Lung (tissue), 12 donors: ENCODE results near the gene ITIH3. TPM values are rescaled to one million over a fixed set of nuclear protein-coding genes. Genes with fewer than 3 reads are reported as not detected.

Experiments
- ATAC-seq: fragments of 200-7000 bp; cut with Tn5 transposase; one replicate; pipeline ENCODE4 v1.9.1; 2020; ENCODE audit warnings: moderate number of reproducible peaks; ENCODE audit not compliant: insufficient read depth, low FRiP score
- DNase-seq, 3 donors: peaks; one replicate each; pipeline ENCODE4 v3.0.0-alpha.2; 2013 to 2017
- H3K27ac ChIP-seq, 2 donors: one replicate each; pipeline ENCODE4 v1.5.1; 2013; ENCODE audit warnings: mild to moderate bottlenecking in 2 of 2, moderate library complexity in 2 of 2, control low read depth in 1 of 2, inconsistent platforms in 1 of 2, low read depth in 1 of 2, low read length in 1 of 2
- H3K27me3 ChIP-seq, 3 donors: one replicate each; pipeline ENCODE4 v1.5.1; 2013; ENCODE audit warnings: low read length in 2 of 3; ENCODE audit not compliant: control insufficient read depth in 3 of 3, insufficient read depth in 3 of 3
- H3K36me3 ChIP-seq, 4 donors: one replicate each; pipeline ENCODE4 v1.5.1; 2013; ENCODE audit warnings: low read length in 4 of 4, mild to moderate bottlenecking in 1 of 4, moderate library complexity in 1 of 4; ENCODE audit not compliant: control insufficient read depth in 4 of 4, insufficient read depth in 4 of 4
- H3K4me1 ChIP-seq, 5 donors: one replicate each; pipeline ENCODE4 v1.5.1; 2013; ENCODE audit warnings: low read length in 5 of 5, mild to moderate bottlenecking in 2 of 5, moderate library complexity in 1 of 5; ENCODE audit not compliant: control insufficient read depth in 5 of 5, insufficient read depth in 5 of 5
- H3K4me3 ChIP-seq: one replicate; pipeline ENCODE4 v1.5.1; 2013; ENCODE audit warnings: mild to moderate bottlenecking, control low read depth, moderate library complexity
- H3K9ac ChIP-seq, 2 donors: one replicate each; pipeline ENCODE4 v1.5.1; 2013; ENCODE audit warnings: low read length in 2 of 2, control low read depth in 1 of 2; ENCODE audit not compliant: insufficient read depth in 1 of 2
- H3K9me3 ChIP-seq, 4 donors: one replicate each; pipeline ENCODE4 v1.5.1; 2013; ENCODE audit warnings: low read length in 3 of 4, mild to moderate bottlenecking in 1 of 4, moderate library complexity in 1 of 4; ENCODE audit not compliant: control insufficient read depth in 4 of 4, insufficient read depth in 3 of 4
- WGBS, 2 donors: extraction: QIAGEN DNeasy Blood & Tissue Kit; methylation state at CpG; one replicate each; pipeline ENCODE4 v1.1.7; 2013; 5-methylcytosine and 5-hydroxymethylcytosine counted together
- polyA plus RNA-seq, 2 donors: library from polyadenylated mRNA; stranded (reverse); fragments of 200-250 nt; gene quantifications; one replicate each; pipeline ENCODE4 v1.2.1, GENCODE V29; 2013
- total RNA-seq, 2 donors: library from RNA; depleted of rRNA in 1 of 2; stranded (reverse); fragments of >200 nt in 1 of 2; gene quantifications; one replicate each; pipeline ENCODE4 v1.2.1, GENCODE V29; 2014 to 2021
- TF ChIP-seq, protein P1 (sequence below): IDR thresholded peaks from 2 replicates; pipeline ENCODE4 v1.5.1; 2012; ENCODE audit warnings: mild to moderate bottlenecking; ENCODE audit errors: control extremely low read depth, extremely low read depth
- donor health status: control.
- donor health status: control.
- donor health status: Bipolar disorder and iron deficiency.
- donor health status: healthy.
- donor health status: DM: yes; HTN: yes; CAD: no.

Gene ITIH3
- total and polyA plus RNA-seq, 4 donors = 0.54 to 3.2 (median 1.7) TPM

DNA sequence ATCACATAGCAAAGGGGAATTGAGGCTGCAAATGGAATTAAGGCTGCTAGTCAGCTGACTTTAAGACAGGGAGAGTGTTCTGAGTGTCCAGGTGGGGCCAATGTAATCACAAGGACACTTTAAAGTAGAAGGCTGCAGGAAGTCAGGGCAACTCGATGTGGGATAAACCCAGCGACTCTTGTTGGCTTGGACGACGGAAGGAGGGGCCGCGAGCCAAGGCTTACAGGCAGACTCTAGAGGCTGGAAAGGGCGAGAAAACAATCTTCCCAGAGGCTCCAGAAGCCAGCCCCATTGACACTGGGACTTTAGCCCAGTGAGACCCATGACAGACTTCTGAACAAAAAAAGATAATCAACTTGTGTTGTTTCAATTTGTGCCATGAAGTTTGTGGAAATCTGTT, 53.1 kb downstream of the ITIH3 start:
- no peak overlapping the region for H3K27ac ChIP-seq
- no peaks in the 10 kb centered on the region for H3K27me3 ChIP-seq
- no peak overlapping the region for H3K4me3 ChIP-seq
- ATAC-seq (no peak), DNase-seq (no peak)
- H3K9me3 ChIP-seq = no peaks in the 10 kb centered on the region
- TF ChIP-seq, protein P1, sequence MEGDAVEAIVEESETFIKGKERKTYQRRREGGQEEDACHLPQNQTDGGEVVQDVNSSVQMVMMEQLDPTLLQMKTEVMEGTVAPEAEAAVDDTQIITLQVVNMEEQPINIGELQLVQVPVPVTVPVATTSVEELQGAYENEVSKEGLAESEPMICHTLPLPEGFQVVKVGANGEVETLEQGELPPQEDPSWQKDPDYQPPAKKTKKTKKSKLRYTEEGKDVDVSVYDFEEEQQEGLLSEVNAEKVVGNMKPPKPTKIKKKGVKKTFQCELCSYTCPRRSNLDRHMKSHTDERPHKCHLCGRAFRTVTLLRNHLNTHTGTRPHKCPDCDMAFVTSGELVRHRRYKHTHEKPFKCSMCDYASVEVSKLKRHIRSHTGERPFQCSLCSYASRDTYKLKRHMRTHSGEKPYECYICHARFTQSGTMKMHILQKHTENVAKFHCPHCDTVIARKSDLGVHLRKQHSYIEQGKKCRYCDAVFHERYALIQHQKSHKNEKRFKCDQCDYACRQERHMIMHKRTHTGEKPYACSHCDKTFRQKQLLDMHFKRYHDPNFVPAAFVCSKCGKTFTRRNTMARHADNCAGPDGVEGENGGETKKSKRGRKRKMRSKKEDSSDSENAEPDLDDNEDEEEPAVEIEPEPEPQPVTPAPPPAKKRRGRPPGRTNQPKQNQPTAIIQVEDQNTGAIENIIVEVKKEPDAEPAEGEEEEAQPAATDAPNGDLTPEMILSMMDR = no peak
- peaks cover 0 to 40% (median 19%) of the 10 kb centered on the region in 4 donors for H3K36me3 ChIP-seq
- WGBS, 2 donors = 90 to 94% methylated on average over 7 of the region's 7 CpGs
- H3K9ac ChIP-seq = no peak overlapping the region
- peaks cover 0 to 25% (median 9%) of the 10 kb centered on the region in 5 donors for H3K4me1 ChIP-seq

DNA sequence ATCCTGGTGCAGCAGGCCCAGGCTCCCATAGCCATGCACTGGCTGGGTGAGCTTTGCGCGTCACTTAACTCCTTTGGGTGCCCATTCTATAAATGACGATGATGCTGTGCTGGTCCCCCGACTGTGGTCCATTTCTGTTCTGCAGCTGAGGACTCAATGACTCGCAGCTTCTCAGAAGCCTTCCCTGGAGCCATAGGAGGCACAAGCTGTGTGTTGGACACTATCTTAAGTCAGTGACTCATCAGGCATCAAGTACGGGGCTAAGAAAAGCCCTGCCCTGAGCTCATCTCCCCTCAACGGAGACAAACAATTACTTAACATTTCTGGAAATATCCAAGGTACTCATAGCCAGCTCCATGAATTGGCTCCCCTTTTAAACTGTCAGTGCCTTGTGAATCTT, 54.0 kb downstream of the ITIH3 start:
- no peaks in the 10 kb centered on the region for H3K27me3 ChIP-seq
- ATAC-seq (no peak), DNase-seq (no peak)
- peaks cover 0 to 40% (median 18%) of the 10 kb centered on the region in 4 donors for H3K36me3 ChIP-seq
- H3K27ac ChIP-seq = no peak overlapping the region
- WGBS, 2 donors = 78 to 89% methylated on average over 7 of the region's 7 CpGs
- H3K9ac ChIP-seq = no peak overlapping the region
- H3K4me3 ChIP-seq = no peak overlapping the region
- H3K4me1 ChIP-seq = peaks cover 0 to 19% (median 9%) of the 10 kb centered on the region in 5 donors
- no peaks in the 10 kb centered on the region for H3K9me3 ChIP-seq
- TF ChIP-seq, protein P1 = no peak

DNA sequence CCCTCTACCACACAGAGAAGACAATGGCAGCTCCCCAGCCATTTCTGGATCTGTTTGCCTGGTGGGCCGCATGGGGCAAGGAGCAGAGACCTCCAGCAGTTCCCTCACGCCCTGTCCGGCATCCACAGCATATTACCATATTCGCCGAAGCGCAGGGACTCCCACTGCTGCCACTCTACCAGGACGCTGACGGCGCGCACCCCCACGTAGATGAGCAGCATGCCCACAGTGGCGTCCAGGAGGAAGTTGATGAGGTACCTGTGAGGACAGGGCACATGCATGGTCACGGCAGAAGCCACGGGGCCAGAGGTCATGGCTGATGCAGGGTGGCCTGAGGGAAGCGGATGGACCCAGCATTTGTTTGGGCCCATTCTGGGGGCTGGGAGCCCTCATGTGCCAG, 55.1 kb downstream of the ITIH3 start:
- TF ChIP-seq, protein P1 = no peak
- DNase-seq = no peak
- Histone ChIP-seq H3K36me3 (peaks cover 0 to 40% (median 17%) of the 10 kb centered on the region in 4 donors), H3K9me3 (no peaks in the 10 kb centered on the region), H3K4me3 (no peak overlapping the region), H3K4me1 (peaks cover 0 to 19% (median 6%) of the 10 kb centered on the region in 5 donors), H3K27ac (no peak overlapping the region), H3K27me3 (no peaks in the 10 kb centered on the region), H3K9ac (no peak overlapping the region)
- 96 to 98% methylated on average over 13 to 15 of the region's 15 CpGs for WGBS, 2 donors
- no peak for ATAC-seq

DNA sequence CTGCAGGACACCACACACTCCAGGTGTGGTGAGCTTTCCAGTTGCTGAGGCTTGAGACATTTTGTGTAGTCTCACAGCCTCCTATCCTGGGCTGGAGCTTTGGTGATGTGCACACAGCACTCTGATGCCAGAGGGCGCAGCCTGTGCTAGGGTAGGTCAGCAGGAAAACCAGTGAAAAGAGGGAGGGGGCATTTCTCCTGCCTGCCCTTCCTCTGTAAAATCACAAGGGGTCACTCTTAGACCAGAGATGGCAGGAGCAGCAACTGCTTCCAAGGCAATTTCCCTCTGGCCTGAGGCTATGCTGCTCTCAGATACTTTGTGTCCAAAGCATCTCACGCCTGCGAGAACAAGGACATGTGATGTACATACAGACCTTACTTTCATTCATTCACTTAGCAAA, 56.8 kb downstream of the ITIH3 start:
- TF ChIP-seq, protein P1 = no peak
- no peak for ATAC-seq
- Histone ChIP-seq H3K27me3 (no peaks in the 10 kb centered on the region), H3K36me3 (peaks cover 0 to 41% (median 17%) of the 10 kb centered on the region in 4 donors), H3K9ac (no peak overlapping the region), H3K9me3 (no peaks in the 10 kb centered on the region), H3K4me3 (no peak overlapping the region), H3K4me1 (peaks cover 0 to 10% (median 4%) of the 10 kb centered on the region in 5 donors), H3K27ac (no peak overlapping the region)
- peak; percentile 29 to 63 (median 49) for DNase-seq
- 69 to 75% methylated on average over 3 of the region's 3 CpGs for WGBS, 2 donors
